Chondrocyte (in vitro differentiated cells): Measurements from ENCODE around the gene RERE. TPM values are rescaled to one million over a fixed set of nuclear protein-coding genes. Genes with fewer than 3 reads are reported as not detected.

Experiments
- DNase-seq: peaks from one replicate; pipeline ENCODE4 v3.0.0; 2021; ENCODE audit warnings: mixed read lengths, low spot score
- H3K27ac Mint-ChIP-seq: one replicate; pipeline ENCODE4 v1.8.0; 2021; ENCODE audit warnings: mild to moderate bottlenecking, moderate library complexity, mixed read lengths; ENCODE audit not compliant: unreplicated experiment
- H3K27me3 Mint-ChIP-seq: 2 replicates; pipeline ENCODE4 v1.8.0; 2021; ENCODE audit warnings: low read depth, mixed read lengths
- H3K36me3 Mint-ChIP-seq: 2 replicates; pipeline ENCODE4 v1.8.0; 2021; ENCODE audit warnings: low read depth, mixed read lengths
- H3K4me1 Mint-ChIP-seq: 2 replicates; pipeline ENCODE4 v1.8.0; 2021; ENCODE audit warnings: low read depth, mild to moderate bottlenecking, mixed read lengths
- H3K4me3 Mint-ChIP-seq: one replicate; pipeline ENCODE4 v1.8.0; 2021; ENCODE audit warnings: mild to moderate bottlenecking, moderate library complexity, mixed read lengths; ENCODE audit not compliant: unreplicated experiment
- H3K9me3 Mint-ChIP-seq: 2 replicates; pipeline ENCODE4 v1.8.0; 2021; ENCODE audit warnings: low read depth, mixed read lengths
- total RNA-seq: library from RNA; stranded (reverse); gene quantifications from 3 replicates; pipeline ENCODE4 v1.2.1, GENCODE V29; 2021
- TF ChIP-seq, protein P1 (sequence below): fragments of 200-600 bp; sonication (generic); IDR thresholded peaks from 2 replicates; pipeline ENCODE4 v1.5.0; 2021; ENCODE audit warnings: antibody characterized with exemption, mild to moderate bottlenecking, moderate library complexity

RERE gene
- total RNA-seq, 1 donor from 2014 or later: 64.9 TPM

GRCh38 chr1:8782001-8782620 lies 35.3 kb downstream of the RERE start:
- H3K9me3 Mint-ChIP-seq: no peaks in the 10 kb centered on the region
- TF ChIP-seq, protein P1, sequence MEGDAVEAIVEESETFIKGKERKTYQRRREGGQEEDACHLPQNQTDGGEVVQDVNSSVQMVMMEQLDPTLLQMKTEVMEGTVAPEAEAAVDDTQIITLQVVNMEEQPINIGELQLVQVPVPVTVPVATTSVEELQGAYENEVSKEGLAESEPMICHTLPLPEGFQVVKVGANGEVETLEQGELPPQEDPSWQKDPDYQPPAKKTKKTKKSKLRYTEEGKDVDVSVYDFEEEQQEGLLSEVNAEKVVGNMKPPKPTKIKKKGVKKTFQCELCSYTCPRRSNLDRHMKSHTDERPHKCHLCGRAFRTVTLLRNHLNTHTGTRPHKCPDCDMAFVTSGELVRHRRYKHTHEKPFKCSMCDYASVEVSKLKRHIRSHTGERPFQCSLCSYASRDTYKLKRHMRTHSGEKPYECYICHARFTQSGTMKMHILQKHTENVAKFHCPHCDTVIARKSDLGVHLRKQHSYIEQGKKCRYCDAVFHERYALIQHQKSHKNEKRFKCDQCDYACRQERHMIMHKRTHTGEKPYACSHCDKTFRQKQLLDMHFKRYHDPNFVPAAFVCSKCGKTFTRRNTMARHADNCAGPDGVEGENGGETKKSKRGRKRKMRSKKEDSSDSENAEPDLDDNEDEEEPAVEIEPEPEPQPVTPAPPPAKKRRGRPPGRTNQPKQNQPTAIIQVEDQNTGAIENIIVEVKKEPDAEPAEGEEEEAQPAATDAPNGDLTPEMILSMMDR: no peak
- no peak overlapping the region for H3K27ac Mint-ChIP-seq
- peaks cover under 1% of the 10 kb centered on the region for H3K36me3 Mint-ChIP-seq
- no peak for DNase-seq
- H3K27me3 Mint-ChIP-seq: no peaks in the 10 kb centered on the region
- H3K4me1 Mint-ChIP-seq: peaks cover 2% of the 10 kb centered on the region
- H3K4me3 Mint-ChIP-seq: no peak overlapping the region

DNA sequence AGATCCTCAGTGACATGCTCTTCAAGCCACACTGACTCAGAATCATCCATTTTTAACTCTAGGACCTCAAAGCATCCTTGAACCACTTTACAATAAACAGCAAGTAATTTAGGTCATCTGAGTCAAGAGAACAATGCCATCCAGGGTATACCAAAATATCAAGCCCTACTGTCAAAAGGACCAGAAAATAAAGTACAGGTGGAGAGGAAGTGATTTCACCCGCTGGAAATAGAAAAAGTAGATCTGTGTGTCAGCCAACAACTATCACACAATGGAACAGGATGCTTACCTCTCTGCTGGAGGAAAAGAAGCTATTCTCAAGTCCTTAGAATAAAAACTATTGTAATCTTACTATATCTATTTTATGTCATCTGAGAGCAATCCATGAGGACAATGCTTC lies 37.0 kb downstream of the RERE start:
- Mint-ChIP-seq H3K27me3 (no peaks in the 10 kb centered on the region), H3K4me1 (peaks cover 2% of the 10 kb centered on the region), H3K36me3 (no peaks in the 10 kb centered on the region), H3K4me3 (no peak overlapping the region), H3K9me3 (no peaks in the 10 kb centered on the region), H3K27ac (no peak overlapping the region)
- TF ChIP-seq, protein P1: no peak
- no peak for DNase-seq

GRCh38 chr1:8777867-8778266 lies 39.6 kb downstream of the RERE start:
- peaks cover 2% of the 10 kb centered on the region for H3K4me1 Mint-ChIP-seq
- no peaks in the 10 kb centered on the region for H3K27me3 Mint-ChIP-seq
- H3K27ac Mint-ChIP-seq: no peak overlapping the region
- no peaks in the 10 kb centered on the region for H3K9me3 Mint-ChIP-seq
- no peaks in the 10 kb centered on the region for H3K36me3 Mint-ChIP-seq
- no peak for DNase-seq
- TF ChIP-seq, protein P1: no peak
- no peak overlapping the region for H3K4me3 Mint-ChIP-seq

DNA sequence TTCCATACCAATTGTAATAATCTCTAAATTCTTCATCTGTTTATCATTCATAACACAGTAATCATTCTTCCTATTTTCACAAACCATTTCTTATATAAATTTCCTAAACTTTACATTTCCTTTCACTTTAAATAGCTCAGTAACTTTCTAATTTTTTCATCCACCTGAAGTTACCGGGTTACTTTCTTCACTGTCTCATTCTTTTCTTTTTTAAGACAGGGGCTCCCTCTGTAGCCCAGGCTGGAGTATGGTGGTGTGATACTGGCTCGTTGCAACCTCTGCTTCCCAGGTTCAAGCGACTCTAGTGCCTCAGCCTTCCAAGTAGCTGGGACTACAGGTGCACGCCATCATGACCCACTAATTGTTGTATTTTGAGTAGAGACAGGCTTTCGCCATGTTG lies 41.3 kb downstream of the RERE start:
- H3K27me3 Mint-ChIP-seq: no peaks in the 10 kb centered on the region
- H3K4me3 Mint-ChIP-seq: no peak overlapping the region
- no peaks in the 10 kb centered on the region for H3K9me3 Mint-ChIP-seq
- H3K27ac Mint-ChIP-seq: no peak overlapping the region
- TF ChIP-seq, protein P1: no peak
- H3K36me3 Mint-ChIP-seq: no peaks in the 10 kb centered on the region
- peaks cover 2% of the 10 kb centered on the region for H3K4me1 Mint-ChIP-seq
- DNase-seq: no peak

- Mint-ChIP-seq H3K4me3 (no peak overlapping the region), H3K27ac (no peak overlapping the region), H3K9me3 (no peaks in the 10 kb centered on the region), H3K36me3 (no peaks in the 10 kb centered on the region), H3K4me1 (peaks cover 21% of the 10 kb centered on the region), H3K27me3 (no peaks in the 10 kb centered on the region)
- TF ChIP-seq, protein P1: no peak
- no peak for DNase-seq
Measured at GRCh38 chr1:8767006-8767405, 50.4 kb downstream of the RERE start.
